Activated T-cell treated with anti-CD3 and anti-CD28 coated beads, Interleukin-2, amount 50 U/mL, for 48 hours (primary cell): ENCODE data around the gene HSD17B8.

Experiments used
- DNase-seq, 2 experiments: peaks; one replicate each; pipeline ENCODE4 v3.0.0-alpha.2; 2020

HSD17B8 gene

DNA sequence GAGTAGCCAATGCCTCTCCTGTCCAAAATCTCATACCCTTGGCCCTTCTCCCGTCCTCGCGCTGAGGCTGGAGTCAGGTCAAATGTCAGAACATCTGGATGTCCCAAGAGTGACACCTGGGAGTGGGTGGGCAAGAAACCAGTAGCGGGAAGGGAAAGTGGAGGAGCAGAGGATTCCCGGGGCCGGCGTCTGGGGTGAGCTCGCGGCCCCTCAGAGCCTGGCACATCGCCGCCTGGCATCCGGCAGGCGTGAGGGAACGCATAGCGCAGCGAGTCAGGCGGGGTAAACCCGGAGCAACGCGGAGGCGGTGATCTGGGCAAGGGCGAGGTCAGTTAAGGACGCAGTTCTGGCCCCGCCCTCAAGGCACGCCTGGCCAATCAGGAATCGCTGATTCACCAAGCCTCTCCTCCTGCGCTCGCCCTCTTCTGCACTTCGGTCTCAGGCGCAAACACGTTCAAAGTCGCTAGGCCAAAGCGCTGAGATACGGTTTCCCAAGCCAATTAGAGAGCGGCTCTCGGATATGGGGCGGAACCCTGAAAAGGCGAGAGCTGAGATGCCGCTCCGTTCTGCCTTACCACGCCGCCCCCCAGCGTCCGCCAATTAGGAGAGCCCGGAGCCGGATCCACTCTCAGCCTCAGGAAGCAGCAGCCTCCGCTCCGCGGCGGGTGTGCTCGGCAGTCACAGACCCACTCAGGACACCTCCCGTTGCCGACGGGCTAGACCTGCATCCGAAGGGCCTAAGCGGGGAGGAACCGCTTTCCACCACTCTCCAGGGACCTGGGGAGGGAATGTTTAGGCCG, 44.7 kb downstream of the HSD17B8 start:
- peak; percentile 96 to 98 for DNase-seq

DNA sequence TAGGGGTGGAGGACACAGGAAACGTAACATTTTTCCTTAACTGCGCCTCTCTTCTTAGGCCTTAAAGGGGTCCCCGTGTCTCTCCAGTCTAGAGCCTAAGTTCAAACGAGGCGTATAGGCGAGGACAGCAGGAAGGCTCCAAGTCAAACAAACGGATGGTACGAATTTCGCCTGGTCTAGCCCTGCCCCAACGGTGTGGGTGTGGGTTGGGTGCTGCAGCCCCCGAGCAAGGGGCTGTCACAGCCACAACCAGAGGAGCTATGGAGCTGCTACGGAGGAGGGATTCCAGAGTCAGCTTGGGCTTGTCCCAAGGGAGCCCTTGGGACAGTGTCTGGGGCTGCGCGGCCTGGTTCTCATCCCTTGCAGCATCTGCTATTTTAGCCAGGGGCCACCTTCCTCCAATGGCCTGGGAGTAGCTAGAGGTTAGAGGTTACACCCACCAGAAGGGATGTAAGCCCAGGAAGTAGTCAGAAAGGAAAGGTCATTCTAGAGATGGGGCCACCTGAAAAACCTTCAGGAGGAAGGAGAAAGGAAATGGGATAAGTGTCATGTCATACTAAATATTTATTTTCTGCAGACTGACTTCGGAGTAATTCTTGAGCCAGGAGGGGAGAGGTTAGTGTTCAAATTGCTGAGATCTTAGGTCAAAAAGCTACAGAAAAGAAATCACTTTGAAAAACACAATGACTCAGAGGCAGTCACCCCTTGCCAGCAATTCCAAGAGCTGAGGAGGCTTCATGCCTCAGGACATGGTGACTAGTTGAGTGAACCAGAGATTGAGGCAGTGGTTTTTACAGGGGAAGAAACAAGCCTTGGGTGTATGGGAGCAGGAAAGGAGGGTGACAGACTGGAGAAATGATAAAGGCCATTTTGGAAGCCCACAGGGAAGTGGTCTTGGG, 45.5 kb downstream of the HSD17B8 start:
- peak in 1 of 2 experiments; percentile 47 for DNase-seq

GRCh38 chr6:33250731-33251130, 46.3 kb downstream of the HSD17B8 start:
- no peak for DNase-seq

- DNase-seq = peak in 1 of 2 experiments; percentile 40
Observed at GRCh38 chr6:33251395-33252012, 47.0 kb downstream of the HSD17B8 start.

DNA sequence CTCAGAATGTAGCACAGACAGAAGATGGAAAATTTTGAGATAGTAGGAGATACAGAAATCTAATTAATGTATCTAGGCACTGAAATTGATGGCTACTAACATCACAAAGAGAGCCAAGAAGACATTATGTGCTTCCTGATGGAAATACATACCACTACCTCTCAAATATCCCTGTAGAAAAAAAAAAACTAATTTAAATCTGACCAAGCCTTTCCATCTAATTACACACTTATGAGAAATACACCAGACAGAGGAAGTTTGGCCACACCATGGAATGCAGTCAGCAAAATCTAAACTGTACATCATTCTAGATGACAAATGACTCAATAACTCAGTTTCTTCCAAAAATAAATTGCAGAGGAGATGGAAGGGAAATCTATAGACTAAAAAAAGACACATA, 48.3 kb downstream of the HSD17B8 start:
- no peak for DNase-seq

GRCh38 chr6:33254591-33254990, 50.1 kb downstream of the HSD17B8 start:
- no peak for DNase-seq
